ENCODE results near the gene SH3TC1.
A peak's percentile ranks its signal among the peaks of the same experiment; 100 is the strongest.

SH3TC1 gene

GRCh38 chr4:8261851-8262535, 62.9 kb downstream of the SH3TC1 start:
- Histone ChIP-seq H3K36me3 (ENCODE audit: control insufficient read depth, insufficient read depth, low read length) (no peaks in the 10 kb centered on the region), H3K9ac (ENCODE audit: low read length) (no peak overlapping the region), H3K27ac (ENCODE audit: low read depth, low read length) (no peak overlapping the region), H3K27me3 (ENCODE audit: control insufficient read depth, insufficient read depth, low read length) (peaks cover 7% of the 10 kb centered on the region; the same call in 1 of the 2 replicates), H3K9me3 (ENCODE audit: control insufficient read depth, insufficient read depth, low read depth, low read length) (no peaks in the 10 kb centered on the region), H3K4me1 (ENCODE audit: control insufficient read depth, insufficient read depth, low read length) (peaks cover 19% of the 10 kb centered on the region; the same call in 1 of the 2 replicates), H3K4me3 (ENCODE audit: low read depth, low read length) (no peak overlapping the region)

GRCh38 chr4:8262637-8263322, 63.7 kb downstream of the SH3TC1 start:
- H3K27ac ChIP-seq (ENCODE audit: low read depth, low read length) = no peak overlapping the region
- no peaks in the 10 kb centered on the region for H3K36me3 ChIP-seq (ENCODE audit: control insufficient read depth, insufficient read depth, low read length)
- H3K9me3 ChIP-seq (ENCODE audit: control insufficient read depth, insufficient read depth, low read depth, low read length) = no peaks in the 10 kb centered on the region
- H3K4me3 ChIP-seq (ENCODE audit: low read depth, low read length) = no peak overlapping the region
- peaks cover 7% of the 10 kb centered on the region; the same call in 1 of the 2 replicates for H3K27me3 ChIP-seq (ENCODE audit: control insufficient read depth, insufficient read depth, low read length)
- peaks cover 20% of the 10 kb centered on the region; the same call in 1 of the 2 replicates for H3K4me1 ChIP-seq (ENCODE audit: control insufficient read depth, insufficient read depth, low read length)
- H3K9ac ChIP-seq (ENCODE audit: low read length) = no peak overlapping the region

GRCh38 chr4:8263397-8263796, 64.3 kb downstream of the SH3TC1 start:
- Histone ChIP-seq H3K4me1 (ENCODE audit: control insufficient read depth, insufficient read depth, low read length) (peaks cover 20% of the 10 kb centered on the region; the same call in 1 of the 2 replicates), H3K27ac (ENCODE audit: low read depth, low read length) (no peak overlapping the region), H3K4me3 (ENCODE audit: low read depth, low read length) (no peak overlapping the region), H3K9ac (ENCODE audit: low read length) (no peak overlapping the region), H3K36me3 (ENCODE audit: control insufficient read depth, insufficient read depth, low read length) (no peaks in the 10 kb centered on the region), H3K9me3 (ENCODE audit: control insufficient read depth, insufficient read depth, low read depth, low read length) (no peaks in the 10 kb centered on the region), H3K27me3 (ENCODE audit: control insufficient read depth, insufficient read depth, low read length) (peaks cover 7% of the 10 kb centered on the region; the same call in 1 of the 2 replicates)

GRCh38 chr4:8264106-8264505, 65.0 kb downstream of the SH3TC1 start:
- H3K27ac ChIP-seq (ENCODE audit: low read depth, low read length) = no peak overlapping the region
- peaks cover 7% of the 10 kb centered on the region; the same call in 1 of the 2 replicates for H3K27me3 ChIP-seq (ENCODE audit: control insufficient read depth, insufficient read depth, low read length)
- H3K9me3 ChIP-seq (ENCODE audit: control insufficient read depth, insufficient read depth, low read depth, low read length) = no peaks in the 10 kb centered on the region
- peaks cover 21% of the 10 kb centered on the region; the same call in 1 of the 2 replicates for H3K4me1 ChIP-seq (ENCODE audit: control insufficient read depth, insufficient read depth, low read length)
- no peaks in the 10 kb centered on the region for H3K36me3 ChIP-seq (ENCODE audit: control insufficient read depth, insufficient read depth, low read length)
- H3K9ac ChIP-seq (ENCODE audit: low read length) = no peak overlapping the region
- H3K4me3 ChIP-seq (ENCODE audit: low read depth, low read length) = no peak overlapping the region

GRCh38 chr4:8265171-8265929, 66.3 kb downstream of the SH3TC1 start:
- Histone ChIP-seq H3K9ac (ENCODE audit: low read length) (no peak overlapping the region), H3K27ac (ENCODE audit: low read depth, low read length) (no peak overlapping the region), H3K4me1 (ENCODE audit: control insufficient read depth, insufficient read depth, low read length) (peaks cover 22% of the 10 kb centered on the region), H3K9me3 (ENCODE audit: control insufficient read depth, insufficient read depth, low read depth, low read length) (no peaks in the 10 kb centered on the region), H3K4me3 (ENCODE audit: low read depth, low read length) (no peak overlapping the region), H3K27me3 (ENCODE audit: control insufficient read depth, insufficient read depth, low read length) (peaks cover 16% of the 10 kb centered on the region), H3K36me3 (ENCODE audit: control insufficient read depth, insufficient read depth, low read length) (no peaks in the 10 kb centered on the region)

GRCh38 chr4:8266088-8266487, 67.0 kb downstream of the SH3TC1 start:
- H3K9ac ChIP-seq (ENCODE audit: low read length) = no peak overlapping the region
- peaks cover 23% of the 10 kb centered on the region for H3K27me3 ChIP-seq (ENCODE audit: control insufficient read depth, insufficient read depth, low read length)
- H3K4me3 ChIP-seq (ENCODE audit: low read depth, low read length) = no peak overlapping the region
- H3K36me3 ChIP-seq (ENCODE audit: control insufficient read depth, insufficient read depth, low read length) = no peaks in the 10 kb centered on the region
- H3K4me1 ChIP-seq (ENCODE audit: control insufficient read depth, insufficient read depth, low read length) = peaks cover 17% of the 10 kb centered on the region
- H3K9me3 ChIP-seq (ENCODE audit: control insufficient read depth, insufficient read depth, low read depth, low read length) = no peaks in the 10 kb centered on the region
- no peak overlapping the region for H3K27ac ChIP-seq (ENCODE audit: low read depth, low read length)

GRCh38 chr4:8266508-8266907, 67.4 kb downstream of the SH3TC1 start:
- Histone ChIP-seq H3K9ac (ENCODE audit: low read length) (no peak overlapping the region), H3K27me3 (ENCODE audit: control insufficient read depth, insufficient read depth, low read length) (peaks cover 27% of the 10 kb centered on the region), H3K4me1 (ENCODE audit: control insufficient read depth, insufficient read depth, low read length) (peaks cover 14% of the 10 kb centered on the region), H3K36me3 (ENCODE audit: control insufficient read depth, insufficient read depth, low read length) (no peaks in the 10 kb centered on the region), H3K27ac (ENCODE audit: low read depth, low read length) (no peak overlapping the region), H3K9me3 (ENCODE audit: control insufficient read depth, insufficient read depth, low read depth, low read length) (no peaks in the 10 kb centered on the region), H3K4me3 (ENCODE audit: low read depth, low read length) (no peak overlapping the region)

- H3K4me1 ChIP-seq (ENCODE audit: control insufficient read depth, insufficient read depth, low read length) = peaks cover 14% of the 10 kb centered on the region
- H3K9me3 ChIP-seq (ENCODE audit: control insufficient read depth, insufficient read depth, low read depth, low read length) = no peaks in the 10 kb centered on the region
- no peak overlapping the region for H3K27ac ChIP-seq (ENCODE audit: low read depth, low read length)
- peaks cover 33% of the 10 kb centered on the region for H3K27me3 ChIP-seq (ENCODE audit: control insufficient read depth, insufficient read depth, low read length)
- H3K36me3 ChIP-seq (ENCODE audit: control insufficient read depth, insufficient read depth, low read length) = no peaks in the 10 kb centered on the region
- no peak overlapping the region for H3K4me3 ChIP-seq (ENCODE audit: low read depth, low read length)
- no peak overlapping the region for H3K9ac ChIP-seq (ENCODE audit: low read length)
Observed at GRCh38 chr4:8267077-8267476, 68.0 kb downstream of the SH3TC1 start.

GRCh38 chr4:8268211-8268610, 69.1 kb downstream of the SH3TC1 start:
- Histone ChIP-seq H3K4me1 (ENCODE audit: control insufficient read depth, insufficient read depth, low read length) (peaks cover 14% of the 10 kb centered on the region), H3K9me3 (ENCODE audit: control insufficient read depth, insufficient read depth, low read depth, low read length) (no peaks in the 10 kb centered on the region), H3K9ac (ENCODE audit: low read length) (no peak overlapping the region), H3K4me3 (ENCODE audit: low read depth, low read length) (no peak overlapping the region), H3K36me3 (ENCODE audit: control insufficient read depth, insufficient read depth, low read length) (no peaks in the 10 kb centered on the region), H3K27me3 (ENCODE audit: control insufficient read depth, insufficient read depth, low read length) (peaks cover 33% of the 10 kb centered on the region), H3K27ac (ENCODE audit: low read depth, low read length) (no peak overlapping the region)

- peak overlapping the region; percentile 38 for H3K9ac ChIP-seq (ENCODE audit: low read length)
- peak overlapping the region; percentile 63; the same call in 1 of the 2 replicates for H3K4me3 ChIP-seq (ENCODE audit: low read depth, low read length)
- no peaks in the 10 kb centered on the region for H3K36me3 ChIP-seq (ENCODE audit: control insufficient read depth, insufficient read depth, low read length)
- H3K9me3 ChIP-seq (ENCODE audit: control insufficient read depth, insufficient read depth, low read depth, low read length) = no peaks in the 10 kb centered on the region
- H3K4me1 ChIP-seq (ENCODE audit: control insufficient read depth, insufficient read depth, low read length) = peaks cover 14% of the 10 kb centered on the region
- peaks cover 27% of the 10 kb centered on the region for H3K27me3 ChIP-seq (ENCODE audit: control insufficient read depth, insufficient read depth, low read length)
- H3K27ac ChIP-seq (ENCODE audit: low read depth, low read length) = no peak overlapping the region
Observed at GRCh38 chr4:8268901-8269534, 69.9 kb downstream of the SH3TC1 start.

Data from HUES6 (cell line).